IPS DF 6.9 (cell line): ENCODE results near the gene TRAIP.

Experiments used
- DNase-seq: peaks from one replicate; pipeline ENCODE4 v3.0.0-alpha.2; 2013; ENCODE audit warnings: low read depth, low spot score
- H3K27ac ChIP-seq: one replicate; pipeline ENCODE4 v1.5.1; 2013; ENCODE audit warnings: low read length, control low read depth
- H3K27me3 ChIP-seq: 2 replicates; pipeline ENCODE4 v1.6.1; 2013; ENCODE audit warnings: mild to moderate bottlenecking, low read length; ENCODE audit not compliant: control insufficient read depth, insufficient read depth
- H3K36me3 ChIP-seq: 2 replicates; pipeline ENCODE4 v1.6.1; 2013; ENCODE audit warnings: low read length; ENCODE audit not compliant: control insufficient read depth, insufficient read depth
- H3K4me1 ChIP-seq: 2 replicates; pipeline ENCODE4 v1.6.1; 2013; ENCODE audit warnings: low read length; ENCODE audit not compliant: control insufficient read depth, insufficient read depth
- H3K4me3 ChIP-seq: 2 replicates; pipeline ENCODE4 v1.5.1; 2013; ENCODE audit warnings: mild to moderate bottlenecking, low read length
- H3K9me3 ChIP-seq: 2 replicates; pipeline ENCODE4 v1.6.1; 2013; ENCODE audit warnings: low read length, inconsistent platforms; ENCODE audit not compliant: control insufficient read depth, insufficient read depth
- WGBS: extraction: QIAGEN DNeasy Blood & Tissue Kit; methylation state at CpG from one replicate; pipeline ENCODE4 v1.1.7; 2013; ENCODE audit warnings: mixed read lengths, missing lambda C conversion rate; ENCODE audit not compliant: insufficient read length, insufficient coverage; 5-methylcytosine and 5-hydroxymethylcytosine counted together

Gene TRAIP

GRCh38 chr3:49780080-49780974, 76.0 kb downstream of the TRAIP start:
- Histone ChIP-seq H3K36me3 (no peaks in the 10 kb centered on the region), H3K9me3 (no peaks in the 10 kb centered on the region), H3K4me1 (no peaks in the 10 kb centered on the region), H3K27me3 (no peaks in the 10 kb centered on the region), H3K4me3 (no peak overlapping the region), H3K27ac (no peak overlapping the region)
- no peak for DNase-seq
- 100% methylated on average over 2 of the region's 4 CpGs for WGBS

GRCh38 chr3:49779358-49780079, 76.8 kb downstream of the TRAIP start:
- no CpG with 5 or more reads among the region's 5 CpGs for WGBS
- H3K27ac ChIP-seq = no peak overlapping the region
- H3K4me1 ChIP-seq = no peaks in the 10 kb centered on the region
- no peak overlapping the region for H3K4me3 ChIP-seq
- no peaks in the 10 kb centered on the region for H3K9me3 ChIP-seq
- no peaks in the 10 kb centered on the region for H3K36me3 ChIP-seq
- H3K27me3 ChIP-seq = no peaks in the 10 kb centered on the region
- no peak for DNase-seq
